Measurements from ENCODE around the gene GLTP.

DNA sequence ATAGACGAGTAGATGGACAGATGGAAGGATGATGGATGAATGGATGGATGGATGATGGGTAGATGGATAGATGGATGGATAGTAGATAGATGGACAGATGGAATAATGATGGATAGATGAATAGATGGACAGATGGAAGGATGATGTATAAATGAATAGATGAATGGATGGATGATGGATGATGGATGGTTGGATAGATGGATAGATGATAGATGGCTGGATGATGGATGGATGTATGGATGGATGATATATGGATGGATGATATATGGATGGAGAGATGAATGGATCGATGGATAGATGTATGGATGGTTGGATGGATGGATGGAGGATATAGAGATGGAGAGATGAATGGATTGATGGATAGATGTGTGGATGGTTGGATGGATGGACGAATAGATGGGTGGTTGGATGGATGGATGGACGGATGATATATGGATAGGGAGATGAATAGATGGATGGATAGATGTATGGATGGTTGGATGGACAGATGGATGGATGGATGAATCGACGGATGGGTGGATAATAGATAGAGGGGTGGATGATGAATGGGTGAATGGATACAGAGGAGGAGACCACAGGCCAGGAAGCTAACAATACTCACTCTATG, 66.4 kb downstream of the GLTP start:
- TF ChIP-seq, protein P1, sequence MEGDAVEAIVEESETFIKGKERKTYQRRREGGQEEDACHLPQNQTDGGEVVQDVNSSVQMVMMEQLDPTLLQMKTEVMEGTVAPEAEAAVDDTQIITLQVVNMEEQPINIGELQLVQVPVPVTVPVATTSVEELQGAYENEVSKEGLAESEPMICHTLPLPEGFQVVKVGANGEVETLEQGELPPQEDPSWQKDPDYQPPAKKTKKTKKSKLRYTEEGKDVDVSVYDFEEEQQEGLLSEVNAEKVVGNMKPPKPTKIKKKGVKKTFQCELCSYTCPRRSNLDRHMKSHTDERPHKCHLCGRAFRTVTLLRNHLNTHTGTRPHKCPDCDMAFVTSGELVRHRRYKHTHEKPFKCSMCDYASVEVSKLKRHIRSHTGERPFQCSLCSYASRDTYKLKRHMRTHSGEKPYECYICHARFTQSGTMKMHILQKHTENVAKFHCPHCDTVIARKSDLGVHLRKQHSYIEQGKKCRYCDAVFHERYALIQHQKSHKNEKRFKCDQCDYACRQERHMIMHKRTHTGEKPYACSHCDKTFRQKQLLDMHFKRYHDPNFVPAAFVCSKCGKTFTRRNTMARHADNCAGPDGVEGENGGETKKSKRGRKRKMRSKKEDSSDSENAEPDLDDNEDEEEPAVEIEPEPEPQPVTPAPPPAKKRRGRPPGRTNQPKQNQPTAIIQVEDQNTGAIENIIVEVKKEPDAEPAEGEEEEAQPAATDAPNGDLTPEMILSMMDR (IDR thresholded peaks at IDR 0.05) = no peak
- TF ChIP-seq POLR2A (IDR thresholded peaks at IDR 0.05) = no peak
- TF ChIP-seq POLR2AphosphoS5 (IDR thresholded peaks at IDR 0.05; ENCODE audit: insufficient read depth in 1 of 2, low read depth in 1 of 2) = no peak
